ENCODE measurements around the gene OSBPL6. TPM values are rescaled to one million over a fixed set of nuclear protein-coding genes. Genes with fewer than 3 reads are reported as not detected.

OSBPL6 gene
- total and polyA plus RNA-seq, 10 of the 15 experiments (the other 5 are each of a cell fraction or from before 2014, with no cell fraction given): 0.01 to 0.08 (median 0.03) TPM; not detected in 5

DNA sequence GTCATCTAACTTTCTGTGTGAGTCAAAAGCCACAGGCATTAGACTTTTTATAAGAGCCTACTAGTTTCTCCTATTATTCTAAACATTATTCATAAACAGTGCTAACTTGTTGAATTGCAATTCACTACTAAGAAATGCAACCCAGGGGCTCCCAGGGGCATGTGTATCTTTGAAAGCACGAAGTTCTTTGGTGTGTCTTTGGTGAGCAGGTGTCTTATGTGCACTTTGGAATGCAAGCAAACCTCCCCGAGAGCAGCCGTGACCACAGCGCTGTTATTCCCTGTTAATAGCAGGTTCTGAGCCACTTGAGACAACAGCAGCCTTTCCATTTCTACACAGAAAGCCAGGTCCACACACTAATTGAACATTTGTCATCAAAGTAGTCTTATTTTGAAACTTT lies 133.2 kb downstream of the OSBPL6 start:
- Histone ChIP-seq H3K79me2 (ENCODE audit: control insufficient read depth, insufficient read depth, low read length) (no peaks in the 10 kb centered on the region), H3K4me1 (ENCODE audit: control insufficient read depth, insufficient read depth, low read length) (no peaks in the 10 kb centered on the region), H2AFZ (ENCODE audit: control insufficient read depth, low read depth, low read length) (no peak overlapping the region), H3K27ac (ENCODE audit: control insufficient read depth, insufficient read depth) (no peak overlapping the region), H3K4me2 (ENCODE audit: control insufficient read depth, insufficient read depth) (no peak overlapping the region), H3K9ac (ENCODE audit: control insufficient read depth, insufficient read depth, low read length) (no peak overlapping the region), H4K20me1 (ENCODE audit: control insufficient read depth, insufficient read depth) (no peaks in the 10 kb centered on the region), H3K4me3 (no peak overlapping the region), H3K27me3 (replicated peaks in 1 of 2; ENCODE audit: control insufficient read depth in 2 of 2, insufficient read depth in 2 of 2, low read length in 1 of 2) (peaks cover 0 to 3% of the 10 kb centered on the region in 2 experiments; a peak in 2 of 4 replicates), H3K36me3 (ENCODE audit: control insufficient read depth in 2 of 2, insufficient read depth in 2 of 2, low read length in 1 of 2) (no peaks in the 10 kb centered on the region), H3K9me3 (replicated peaks; ENCODE audit: control insufficient read depth, insufficient read depth, low read length) (no peaks in the 10 kb centered on the region)
- in situ Hi-C loops (cut with MboI) (no loop called here), intact Hi-C loops (cut with micrococcal nuclease; ENCODE audit: unreplicated experiment) (no loop called here)
- RAD21 ChIA-PET (ENCODE audit: unreplicated experiment): no interaction called here
- POLR2A ChIA-PET: no interaction called here
- SMC1A ChIA-PET (ENCODE audit: uncharacterized antibody, unreplicated experiment): no interaction called here
- no TSS peak for BruUV-seq (replicated peaks)
- TF ChIP-seq, protein P1, sequence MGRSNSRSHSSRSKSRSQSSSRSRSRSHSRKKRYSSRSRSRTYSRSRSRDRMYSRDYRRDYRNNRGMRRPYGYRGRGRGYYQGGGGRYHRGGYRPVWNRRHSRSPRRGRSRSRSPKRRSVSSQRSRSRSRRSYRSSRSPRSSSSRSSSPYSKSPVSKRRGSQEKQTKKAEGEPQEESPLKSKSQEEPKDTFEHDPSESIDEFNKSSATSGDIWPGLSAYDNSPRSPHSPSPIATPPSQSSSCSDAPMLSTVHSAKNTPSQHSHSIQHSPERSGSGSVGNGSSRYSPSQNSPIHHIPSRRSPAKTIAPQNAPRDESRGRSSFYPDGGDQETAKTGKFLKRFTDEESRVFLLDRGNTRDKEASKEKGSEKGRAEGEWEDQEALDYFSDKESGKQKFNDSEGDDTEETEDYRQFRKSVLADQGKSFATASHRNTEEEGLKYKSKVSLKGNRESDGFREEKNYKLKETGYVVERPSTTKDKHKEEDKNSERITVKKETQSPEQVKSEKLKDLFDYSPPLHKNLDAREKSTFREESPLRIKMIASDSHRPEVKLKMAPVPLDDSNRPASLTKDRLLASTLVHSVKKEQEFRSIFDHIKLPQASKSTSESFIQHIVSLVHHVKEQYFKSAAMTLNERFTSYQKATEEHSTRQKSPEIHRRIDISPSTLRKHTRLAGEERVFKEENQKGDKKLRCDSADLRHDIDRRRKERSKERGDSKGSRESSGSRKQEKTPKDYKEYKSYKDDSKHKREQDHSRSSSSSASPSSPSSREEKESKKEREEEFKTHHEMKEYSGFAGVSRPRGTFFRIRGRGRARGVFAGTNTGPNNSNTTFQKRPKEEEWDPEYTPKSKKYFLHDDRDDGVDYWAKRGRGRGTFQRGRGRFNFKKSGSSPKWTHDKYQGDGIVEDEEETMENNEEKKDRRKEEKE (IDR thresholded peaks at IDR 0.05): no peak
- TF ChIP-seq TCF3 (IDR thresholded peaks at IDR 0.05; ENCODE audit: borderline replicate concordance, insufficient read depth, low read depth, low read length) (no peak), STAT1 (conservative IDR thresholded peaks at IDR 0.05) (no peak), ZZZ3 (IDR thresholded peaks at IDR 0.05; ENCODE audit: control insufficient read depth, insufficient read length, low read depth) (no peak), CHD4 (IDR thresholded peaks at IDR 0.05) (no peak), CHD1 (IDR thresholded peaks at IDR 0.05; ENCODE audit: low read depth, low read length) (no peak), BACH1 (IDR thresholded peaks at IDR 0.05; ENCODE audit: borderline replicate concordance) (no peak), GABPA (IDR thresholded peaks at IDR 0.05; ENCODE audit: low read depth) (no peak), PRDM15 (CRISPR knock-in tag; IDR thresholded peaks at IDR 0.05) (no peak), ELK1 (IDR thresholded peaks at IDR 0.05; ENCODE audit: low read depth, low read length) (no peak), BMI1 (IDR thresholded peaks at IDR 0.05; ENCODE audit: borderline replicate concordance) (no peak), JUND (IDR thresholded peaks at IDR 0.05; ENCODE audit: low read depth, low read length) (no peak), KDM1A (IDR thresholded peaks at IDR 0.05; ENCODE audit: borderline replicate concordance) (no peak)
- TF ChIP-seq, protein P2, sequence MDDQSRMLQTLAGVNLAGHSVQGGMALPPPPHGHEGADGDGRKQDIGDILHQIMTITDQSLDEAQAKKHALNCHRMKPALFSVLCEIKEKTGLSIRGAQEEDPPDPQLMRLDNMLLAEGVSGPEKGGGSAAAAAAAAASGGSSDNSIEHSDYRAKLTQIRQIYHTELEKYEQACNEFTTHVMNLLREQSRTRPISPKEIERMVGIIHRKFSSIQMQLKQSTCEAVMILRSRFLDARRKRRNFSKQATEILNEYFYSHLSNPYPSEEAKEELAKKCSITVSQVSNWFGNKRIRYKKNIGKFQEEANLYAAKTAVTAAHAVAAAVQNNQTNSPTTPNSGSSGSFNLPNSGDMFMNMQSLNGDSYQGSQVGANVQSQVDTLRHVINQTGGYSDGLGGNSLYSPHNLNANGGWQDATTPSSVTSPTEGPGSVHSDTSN (IDR thresholded peaks at IDR 0.05; ENCODE audit: insufficient replicate concordance, low read depth, low read length): no peak
- ATAC-seq: no peak
- WGBS (ENCODE audit: insufficient coverage, insufficient replicate concordance, low lambda C conversion rate, missing lambda C conversion rate): 72% methylated on average over 4 of the region's 4 CpGs
- FAIRE-seq: no peak
- CTCF ChIA-PET: no interaction called here
- DNase-seq (ENCODE audit: low read depth, low spot score): no peak
